ENCODE results near the gene CTDSP1. TPM values are rescaled to one million over a fixed set of nuclear protein-coding genes. Genes with fewer than 3 reads are reported as not detected.

CTDSP1 gene
- total and polyA plus RNA-seq, 8 donors = 54.2 to 90.8 (median 76.3) TPM

DNA sequence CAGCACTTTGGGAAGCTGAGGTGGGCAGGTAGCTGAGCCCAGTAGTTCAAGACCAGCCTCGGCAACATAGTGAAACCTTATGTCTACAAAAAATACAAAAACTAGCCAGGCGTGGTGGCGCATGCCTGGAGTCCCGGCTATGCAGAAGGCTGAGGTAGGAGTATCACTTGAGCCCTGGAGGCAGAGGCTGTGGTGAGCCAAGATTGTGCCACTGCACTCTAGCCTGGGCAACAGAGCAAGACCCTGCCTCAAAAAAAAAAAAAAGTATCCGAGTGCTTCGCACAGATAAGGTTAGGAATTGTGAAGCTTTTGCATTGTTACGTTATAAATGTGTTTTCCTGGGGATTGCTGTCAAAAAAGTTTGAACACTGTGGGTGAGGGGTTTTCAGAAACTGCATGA is 4.1 kb downstream of the CTDSP1 start:
- no peaks in the 10 kb centered on the region for H3K9me3 ChIP-seq
- no peak overlapping the region for H3K4me3 ChIP-seq
- peaks cover 0 to 37% (median 13%) of the 10 kb centered on the region in 3 donors for H3K36me3 ChIP-seq
- ATAC-seq (no peak), FAIRE-seq (no peak), DNase-seq (no peak)
- TF ChIP-seq, protein P1, sequence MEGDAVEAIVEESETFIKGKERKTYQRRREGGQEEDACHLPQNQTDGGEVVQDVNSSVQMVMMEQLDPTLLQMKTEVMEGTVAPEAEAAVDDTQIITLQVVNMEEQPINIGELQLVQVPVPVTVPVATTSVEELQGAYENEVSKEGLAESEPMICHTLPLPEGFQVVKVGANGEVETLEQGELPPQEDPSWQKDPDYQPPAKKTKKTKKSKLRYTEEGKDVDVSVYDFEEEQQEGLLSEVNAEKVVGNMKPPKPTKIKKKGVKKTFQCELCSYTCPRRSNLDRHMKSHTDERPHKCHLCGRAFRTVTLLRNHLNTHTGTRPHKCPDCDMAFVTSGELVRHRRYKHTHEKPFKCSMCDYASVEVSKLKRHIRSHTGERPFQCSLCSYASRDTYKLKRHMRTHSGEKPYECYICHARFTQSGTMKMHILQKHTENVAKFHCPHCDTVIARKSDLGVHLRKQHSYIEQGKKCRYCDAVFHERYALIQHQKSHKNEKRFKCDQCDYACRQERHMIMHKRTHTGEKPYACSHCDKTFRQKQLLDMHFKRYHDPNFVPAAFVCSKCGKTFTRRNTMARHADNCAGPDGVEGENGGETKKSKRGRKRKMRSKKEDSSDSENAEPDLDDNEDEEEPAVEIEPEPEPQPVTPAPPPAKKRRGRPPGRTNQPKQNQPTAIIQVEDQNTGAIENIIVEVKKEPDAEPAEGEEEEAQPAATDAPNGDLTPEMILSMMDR (IDR thresholded peaks at IDR 0.05) = no peak
- peaks cover 10 to 19% (median 17%) of the 10 kb centered on the region in 3 donors for H3K4me1 ChIP-seq
- intact Hi-C loops (cut with DNase I) = loop anchor here in 1 of 3 donors (10.0 kb wide), 1 partner anchor 251 kb away; the partner anchor contains the start of genes BCS1L and ZNF142
- WGBS, 2 donors = 75 to 86% methylated on average over 7 of the region's 7 CpGs
- no peaks in the 10 kb centered on the region for H3K27me3 ChIP-seq
- H3K27ac ChIP-seq = no peak overlapping the region

DNA sequence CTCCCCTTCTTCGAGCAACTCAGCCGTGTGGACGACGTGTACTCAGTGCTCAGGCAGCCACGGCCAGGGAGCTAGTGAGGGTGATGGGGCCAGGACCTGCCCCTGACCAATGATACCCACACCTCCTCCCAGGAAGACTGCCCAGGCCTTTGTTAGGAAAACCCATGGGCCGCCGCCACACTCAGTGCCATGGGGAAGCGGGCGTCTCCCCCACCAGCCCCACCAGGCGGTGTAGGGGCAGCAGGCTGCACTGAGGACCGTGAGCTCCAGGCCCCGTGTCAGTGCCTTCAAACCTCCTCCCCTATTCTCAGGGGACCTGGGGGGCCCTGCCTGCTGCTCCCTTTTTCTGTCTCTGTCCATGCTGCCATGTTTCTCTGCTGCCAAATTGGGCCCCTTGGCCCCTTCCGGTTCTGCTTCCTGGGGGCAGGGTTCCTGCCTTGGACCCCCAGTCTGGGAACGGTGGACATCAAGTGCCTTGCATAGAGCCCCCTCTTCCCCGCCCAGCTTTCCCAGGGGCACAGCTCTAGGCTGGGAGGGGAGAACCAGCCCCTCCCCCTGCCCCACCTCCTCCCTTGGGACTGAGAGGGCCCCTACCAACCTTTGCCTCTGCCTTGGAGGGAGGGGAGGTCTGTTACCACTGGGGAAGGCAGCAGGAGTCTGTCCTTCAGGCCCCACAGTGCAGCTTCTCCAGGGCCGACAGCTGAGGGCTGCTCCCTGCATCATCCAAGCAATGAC is 4.8 kb downstream of the CTDSP1 start:
- Histone ChIP-seq H3K36me3 (peaks cover 0 to 37% (median 13%) of the 10 kb centered on the region in 3 donors), H3K4me3 (no peak overlapping the region), H3K27me3 (no peaks in the 10 kb centered on the region), H3K4me1 (peaks cover 10 to 19% (median 17%) of the 10 kb centered on the region in 3 donors), H3K9me3 (no peaks in the 10 kb centered on the region), H3K27ac (no peak overlapping the region)
- DNase-seq (peak in 4 of 6 donors; percentile 21 to 74 (median 47)), FAIRE-seq (no peak), ATAC-seq (no peak)
- 79 to 86% methylated on average over 16 of the region's 16 CpGs for WGBS, 2 donors
- intact Hi-C loops (cut with DNase I) = loop anchor here in 2 of 3 donors (5.0 to 10.0 kb wide), 2 partner anchors 248 to 250 kb away; partner anchors contain the start of genes BCS1L (in 1 of the 2) and ZNF142 (in 1 of the 2)
- TF ChIP-seq, protein P1 (IDR thresholded peaks at IDR 0.05) = no peak

DNA sequence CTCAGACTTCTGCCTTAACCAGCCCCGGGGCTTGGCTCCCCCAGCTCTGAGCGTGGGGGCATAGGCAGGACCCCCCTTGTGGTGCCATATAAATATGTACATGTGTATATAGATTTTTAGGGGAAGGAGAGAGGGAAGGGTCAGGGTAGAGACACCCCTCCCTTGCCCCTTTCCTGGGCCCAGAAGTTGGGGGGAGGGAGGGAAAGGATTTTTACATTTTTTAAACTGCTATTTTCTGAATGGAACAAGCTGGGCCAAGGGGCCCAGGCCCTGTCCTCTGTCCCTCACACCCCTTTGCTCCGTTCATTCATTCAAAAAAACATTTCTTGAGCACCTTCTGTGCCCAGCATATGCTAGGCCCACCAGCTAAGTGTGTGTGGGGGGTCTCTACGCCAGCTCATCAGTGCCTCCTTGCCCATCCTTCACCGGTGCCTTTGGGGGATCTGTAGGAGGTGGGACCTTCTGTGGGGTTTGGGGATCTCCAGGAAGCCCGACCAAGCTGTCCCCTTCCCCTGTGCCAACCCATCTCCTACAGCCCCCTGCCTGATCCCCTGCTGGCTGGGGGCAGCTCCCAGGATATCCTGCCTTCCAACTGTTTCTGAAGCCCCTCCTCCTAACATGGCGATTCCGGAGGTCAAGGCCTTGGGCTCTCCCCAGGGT is 5.5 kb downstream of the CTDSP1 start:
- Histone ChIP-seq H3K4me3 (peak overlapping the region in 1 of 4 donors; percentile 44), H3K36me3 (peaks cover 0 to 37% (median 13%) of the 10 kb centered on the region in 3 donors), H3K27ac (peak overlapping the region in 3 of 4 donors; percentile 64 to 89 (median 72)), H3K9me3 (no peaks in the 10 kb centered on the region), H3K4me1 (peaks cover 10 to 19% (median 17%) of the 10 kb centered on the region in 3 donors), H3K27me3 (no peaks in the 10 kb centered on the region)
- 52 to 53% methylated on average over 8 of the region's 8 CpGs for WGBS, 2 donors
- FAIRE-seq (no peak), DNase-seq (peak in 2 of 6 donors; percentile 51 to 62), ATAC-seq (no peak)
- intact Hi-C loops (cut with DNase I) = loop anchor here in 2 of 3 donors (5.0 to 10.0 kb wide), 2 partner anchors 247 to 250 kb away; partner anchors contain the start of genes BCS1L (in 1 of the 2) and ZNF142 (in 1 of the 2)
- TF ChIP-seq, protein P1 (IDR thresholded peaks at IDR 0.05) = no peak

DNA sequence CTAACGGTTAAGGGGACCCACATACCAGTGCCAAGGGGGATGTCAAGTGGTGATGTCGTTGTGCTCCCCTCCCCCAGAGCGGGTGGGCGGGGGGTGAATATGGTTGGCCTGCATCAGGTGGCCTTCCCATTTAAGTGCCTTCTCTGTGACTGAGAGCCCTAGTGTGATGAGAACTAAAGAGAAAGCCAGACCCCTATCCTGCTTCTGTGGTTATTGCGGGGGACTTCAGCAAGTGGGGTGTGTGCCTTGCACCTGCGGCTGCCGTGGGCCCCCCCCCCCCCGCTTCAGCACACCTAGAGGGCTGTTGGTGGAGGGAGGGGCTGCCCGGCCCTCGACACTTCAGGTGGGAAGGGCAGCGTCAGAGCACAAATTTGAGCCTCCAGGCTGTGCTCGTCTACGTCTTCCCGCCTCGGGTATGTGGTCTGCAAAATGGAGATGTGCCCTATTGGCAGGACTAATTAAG is 6.1 kb downstream of the CTDSP1 start:
- H3K9me3 ChIP-seq = no peaks in the 10 kb centered on the region
- TF ChIP-seq, protein P1 (IDR thresholded peaks at IDR 0.05) = no peak
- ATAC-seq (peak; percentile 3 to 19 (median 9)), DNase-seq (peak in 3 of 6 donors; percentile 66 to 79 (median 72)), FAIRE-seq (no peak)
- intact Hi-C loops (cut with DNase I) = loop anchor here in 2 of 3 donors (5.0 to 10.0 kb wide), 2 partner anchors 247 to 249 kb away; partner anchors contain the start of genes BCS1L (in 1 of the 2) and ZNF142 (in 1 of the 2)
- peak overlapping the region; percentile 64 to 89 (median 68) for H3K27ac ChIP-seq
- WGBS, 2 donors = 2 to 5% methylated on average over 15 of the region's 15 CpGs
- peak overlapping the region in 2 of 4 donors; percentile 34 to 44 for H3K4me3 ChIP-seq
- peaks cover 10 to 19% (median 17%) of the 10 kb centered on the region in 3 donors for H3K4me1 ChIP-seq
- H3K36me3 ChIP-seq = peaks cover 0 to 37% (median 13%) of the 10 kb centered on the region in 3 donors
- no peaks in the 10 kb centered on the region for H3K27me3 ChIP-seq

All from pancreas (tissue), 10 donors.